ENCODE results near the gene TANC1. TPM values are rescaled to one million over a fixed set of nuclear protein-coding genes. Genes with fewer than 3 reads are reported as not detected.
A peak's percentile ranks its signal among the peaks of the same experiment; 100 is the strongest.
"Not testable (repeated sequence)": the region's sequence is repeated elsewhere in the genome, so short reads cannot be mapped to it uniquely, and the experiment has no call there.

Gene TANC1
- polyA plus RNA-seq, 1 donor (not counting 4 experiments of a cell fraction or from before 2014, with no cell fraction given), result 33.5 TPM

GRCh38 chr2:159140070-159140769, 171.8 kb downstream of the TANC1 start:
- no peak for TF ChIP-seq CTCF (optimal IDR thresholded peaks at IDR 0.05 in 1 of 3, IDR thresholded peaks at IDR 0.05 in 1 of 3, conservative IDR thresholded peaks at IDR 0.05 in 1 of 3; ENCODE audit: extremely low read depth in 1 of 3, insufficient read depth in 2 of 3, low read length in 3 of 3)
- TF ChIP-seq EZH2 (IDR thresholded peaks at IDR 0.05; ENCODE audit: low read length), result no peak
- DNase-seq (ENCODE audit: low read depth, low spot score), result no peak
- H3K79me2 ChIP-seq (ENCODE audit: control insufficient read depth, insufficient read depth, low read length), result peaks cover 21% of the 10 kb centered on the region

GRCh38 chr2:159140821-159141220, 172.4 kb downstream of the TANC1 start:
- dilution Hi-C loops (cut with MboI; ENCODE audit: extremely low pct_ligation_motif_present, low sequenced_read_pairs); DNase-seq (ENCODE audit: low read depth, low spot score); H3K36me3 ChIP-seq (ENCODE audit: control insufficient read depth in 2 of 2, extremely low read depth in 1 of 2, insufficient read depth in 2 of 2, low read length in 2 of 2); H3K9me1 ChIP-seq (ENCODE audit: control insufficient read depth, extremely low read depth, insufficient read depth, low read length); H3K9ac ChIP-seq (ENCODE audit: control insufficient read depth, extremely low read depth, insufficient read depth, low read length); H3K9me3 ChIP-seq (ENCODE audit: control insufficient read depth, low read depth, low read length); FAIRE-seq; H3K27ac ChIP-seq (ENCODE audit: control insufficient read depth, insufficient read depth, low read length); H3K4me2 ChIP-seq (ENCODE audit: control insufficient read depth, extremely low read depth, insufficient read depth, low read depth, low read length); H3K27me3 ChIP-seq (ENCODE audit: control insufficient read depth, extremely low read depth, insufficient read depth, low read length); H4K20me1 ChIP-seq (ENCODE audit: control insufficient read depth, extremely low read depth, insufficient read depth, low read length); H3K4me3 ChIP-seq (ENCODE audit: control insufficient read depth in 2 of 3, extremely low read depth in 1 of 3, insufficient read depth in 2 of 3, low read depth in 1 of 3, low read length in 3 of 3); H2AFZ ChIP-seq (ENCODE audit: control insufficient read depth, low read length): not testable (repeated sequence)
- Histone ChIP-seq H3K79me2 (ENCODE audit: control insufficient read depth, insufficient read depth, low read length) (peaks cover 20% of the 10 kb centered on the region), H3K4me1 (ENCODE audit: control insufficient read depth, extremely low read depth, insufficient read depth, low read length) (peaks cover 47% of the 10 kb centered on the region)

More at GRCh38 chr2:159140070-159140769, 171.8 kb downstream of the TANC1 start:
- peaks cover 1 to 6% of the 10 kb centered on the region in 2 experiments for H3K36me3 ChIP-seq (ENCODE audit: control insufficient read depth in 2 of 2, extremely low read depth in 1 of 2, insufficient read depth in 2 of 2, low read length in 2 of 2)
- dilution Hi-C loops (cut with MboI; ENCODE audit: extremely low pct_ligation_motif_present, low sequenced_read_pairs), result no loop called here
- H3K4me1 ChIP-seq (ENCODE audit: control insufficient read depth, extremely low read depth, insufficient read depth, low read length), result peaks cover 53% of the 10 kb centered on the region
- H3K27ac ChIP-seq (ENCODE audit: control insufficient read depth, insufficient read depth, low read length), result peak overlapping the region; percentile 67
- no peak overlapping the region for H3K9ac ChIP-seq (ENCODE audit: control insufficient read depth, extremely low read depth, insufficient read depth, low read length)
- no peaks in the 10 kb centered on the region for H3K9me3 ChIP-seq (ENCODE audit: control insufficient read depth, low read depth, low read length)
- H4K20me1 ChIP-seq (ENCODE audit: control insufficient read depth, extremely low read depth, insufficient read depth, low read length), result no peaks in the 10 kb centered on the region
- H3K4me3 ChIP-seq (ENCODE audit: control insufficient read depth in 2 of 3, extremely low read depth in 1 of 3, insufficient read depth in 2 of 3, low read depth in 1 of 3, low read length in 3 of 3), result no peak overlapping the region
- no peaks in the 10 kb centered on the region for H3K9me1 ChIP-seq (ENCODE audit: control insufficient read depth, extremely low read depth, insufficient read depth, low read length)
- peak; percentile 41 for FAIRE-seq
- no peak overlapping the region for H2AFZ ChIP-seq (ENCODE audit: control insufficient read depth, low read length)
- peak overlapping the region; percentile 34 for H3K4me2 ChIP-seq (ENCODE audit: control insufficient read depth, extremely low read depth, insufficient read depth, low read depth, low read length)
- no peaks in the 10 kb centered on the region for H3K27me3 ChIP-seq (ENCODE audit: control insufficient read depth, extremely low read depth, insufficient read depth, low read length)
